HCT116 (cell line): ENCODE results near the gene NDUFB2. TPM values are rescaled to one million over a fixed set of nuclear protein-coding genes. Genes with fewer than 3 reads are reported as not detected.

Source experiments
- ATAC-seq: fragments of 200-7000 bp; cut with Tn5 transposase; 2 replicates; pipeline ENCODE4 v1.9.1; 2020; ENCODE audit warnings: mild to moderate bottlenecking, moderate library complexity
- BruUV-seq: library from RNA; stranded (reverse); fragments of 400-500 nt; replicated peaks from 2 replicates; lab custom pipeline; 2021; lab: Mats Ljungman, UMichigan
- CTCF ChIA-PET: fragments of 300-600 bp; sonication (Branson Sonifier 250); formaldehyde crosslinking; loops from one replicate; lab custom pipeline; 2021; ENCODE audit warnings: antibody characterized with exemption; lab: Charles Lee
- POLR2A ChIA-PET: fragments of 300-600, 350-600 bp; sonication (Branson Sonifier 250); formaldehyde crosslinking; loops from one replicate; lab custom pipeline; 2021; ENCODE audit warnings: antibody characterized with exemption; lab: Charles Lee
- RAD21 ChIA-PET, 2 experiments: fragments of 300-600 bp; sonication (Branson Sonifier 250); formaldehyde crosslinking; loops; one replicate each; lab custom pipeline; 2023; ENCODE audit warnings: low total read pairs in 2 of 2; ENCODE audit not compliant: uncharacterized antibody in 2 of 2, unreplicated experiment in 2 of 2, low non-redundant PET in 1 of 2; lab: Charles Lee
- DNase-seq: peaks from one replicate; pipeline ENCODE4 v3.0.0-alpha.2; 2010; ENCODE audit warnings: low read depth, low spot score
- H2AFZ ChIP-seq: fragments of 200-600 bp; shearing (Covaris generic), sonication (generic); 2 replicates; pipeline ENCODE4 v1.6.1; 2017; ENCODE audit warnings: low read depth, mixed run types, mixed read lengths, antibody characterized with exemption, low read length; ENCODE audit not compliant: poor library complexity, severe bottlenecking
- H3K27ac ChIP-seq: 2 replicates; pipeline ENCODE4 v1.5.1; 2012; ENCODE audit warnings: low read depth, low read length
- H3K27me3 ChIP-seq: fragments of 200-600 bp; sonication (generic); 2 replicates; pipeline ENCODE4 v1.6.1; 2016; ENCODE audit warnings: mixed run types, low read length, mixed read lengths; ENCODE audit not compliant: insufficient read depth
- H3K36me3 ChIP-seq, 2 experiments: fragments of 200-500 bp in 1 of 2; fragments of 200-600 bp in 1 of 2; sonication (Bioruptor generic) in 1 of 2; sonication (generic) in 1 of 2; 2 replicates each; pipeline versions ENCODE4 v1.5.1 to v1.6.1; 2014 to 2016; ENCODE audit warnings: low read length in 2 of 2, inconsistent platforms in 1 of 2, mixed read lengths in 1 of 2, mixed run types in 1 of 2; ENCODE audit not compliant: insufficient read depth in 2 of 2, control insufficient read depth in 1 of 2
- H3K4me1 ChIP-seq, 2 experiments: fragments of 200-600 bp in 1 of 2; sonication (generic) in 1 of 2; 2 replicates each; pipeline versions ENCODE4 v1.5.1 to v1.6.1; 2012 to 2017; ENCODE audit warnings: low read length in 2 of 2, inconsistent platforms in 1 of 2, mild to moderate bottlenecking in 1 of 2, mixed read lengths in 1 of 2, mixed run types in 1 of 2, moderate library complexity in 1 of 2; ENCODE audit not compliant: insufficient read depth in 2 of 2, control insufficient read depth in 1 of 2
- H3K4me2 ChIP-seq: fragments of 200-600 bp; sonication (generic); 2 replicates; pipeline ENCODE4 v1.6.1; 2017; ENCODE audit warnings: mixed run types, low read length, mixed read lengths
- H3K4me3 ChIP-seq, 2 experiments: fragments of 200-600 bp in 1 of 2; sonication (generic) in 1 of 2; replicated peaks in 1 of 2; 2 replicates each; pipeline ENCODE4 v1.5.1; 2011 to 2016; ENCODE audit warnings: low read length in 2 of 2, control low read depth in 1 of 2, low read depth in 1 of 2, mild to moderate bottlenecking in 1 of 2, mixed read lengths in 1 of 2, mixed run types in 1 of 2
- H3K79me2 ChIP-seq: fragments of 200-600 bp; sonication (generic); 2 replicates; pipeline ENCODE4 v1.6.1; 2017; ENCODE audit warnings: mild to moderate bottlenecking, mixed run types, low read length, moderate library complexity, mixed read lengths; ENCODE audit not compliant: insufficient read depth
- H3K9ac ChIP-seq: fragments of 200-600 bp; sonication (generic); 2 replicates; pipeline ENCODE4 v1.6.1; 2016; ENCODE audit warnings: low read length, mixed read lengths
- H3K9me2 ChIP-seq: fragments of 200-600 bp; sonication (generic), shearing (Covaris generic); 2 replicates; pipeline ENCODE4 v1.6.1; 2017; ENCODE audit warnings: mixed run types, mild to moderate bottlenecking, moderate library complexity; ENCODE audit not compliant: insufficient read depth
- H3K9me3 ChIP-seq, 2 experiments: fragments of 200-500 bp in 1 of 2; fragments of 200-600 bp in 1 of 2; sonication (Bioruptor generic) in 1 of 2; sonication (generic) in 1 of 2; 2 replicates each; pipeline ENCODE4 v1.6.1; 2014 to 2017; ENCODE audit warnings: low read length in 2 of 2, mixed read lengths in 2 of 2, inconsistent platforms in 1 of 2, low read depth in 1 of 2, mild to moderate bottlenecking in 1 of 2, mixed run types in 1 of 2, moderate library complexity in 1 of 2; ENCODE audit not compliant: control insufficient read depth in 1 of 2, insufficient read depth in 1 of 2
- H4K20me1 ChIP-seq: fragments of 200-600 bp; sonication (generic), shearing (Covaris generic); 2 replicates; pipeline ENCODE4 v1.6.1; 2017; ENCODE audit warnings: mixed run types, mild to moderate bottlenecking, moderate library complexity; ENCODE audit not compliant: insufficient read depth
- ATF3 ChIP-seq: IDR thresholded peaks from 2 replicates; pipeline ENCODE4 v1.6.1; 2012
- CTCF ChIP-seq, 3 experiments: fragments of 200-600 bp in 1 of 3; sonication (generic) in 1 of 3; IDR thresholded peaks in 2 of 3; conservative IDR thresholded peaks in 1 of 3; 2 replicates each; pipeline ENCODE4 v1.5.1; 2012 to 2017; ENCODE audit warnings: low read depth in 2 of 3, low read length in 2 of 3, antibody characterized with exemption in 1 of 3, borderline replicate concordance in 1 of 3, control low read depth in 1 of 3, mild to moderate bottlenecking in 1 of 3, mixed read lengths in 1 of 3, mixed run types in 1 of 3, moderate library complexity in 1 of 3; ENCODE audit not compliant: insufficient read depth in 1 of 3
- EGR1 ChIP-seq: IDR thresholded peaks from 2 replicates; pipeline ENCODE4 v1.6.1; 2012; ENCODE audit warnings: low read depth
- EZH2phosphoT487 ChIP-seq: fragments of 200-600 bp; IDR thresholded peaks from 2 replicates; pipeline ENCODE4 v1.6.1; 2018; ENCODE audit warnings: antibody characterized with exemption, borderline replicate concordance
- FOSL1 ChIP-seq: IDR thresholded peaks from 2 replicates; pipeline ENCODE4 v1.6.1; 2012; ENCODE audit warnings: low read depth
- JUND ChIP-seq: IDR thresholded peaks from 2 replicates; pipeline ENCODE4 v1.6.1; 2012
- MAX ChIP-seq: IDR thresholded peaks from 2 replicates; pipeline ENCODE4 v1.6.1; 2012
- POLR2A ChIP-seq: IDR thresholded peaks from 2 replicates; pipeline ENCODE4 v1.7.0; 2011; ENCODE audit warnings: borderline replicate concordance; ENCODE audit not compliant: insufficient read depth, insufficient read length; ENCODE audit errors: extremely low read depth
- POLR2AphosphoS5 ChIP-seq: IDR thresholded peaks from 2 replicates; pipeline ENCODE4 v1.6.1; 2011; ENCODE audit warnings: mild to moderate bottlenecking, low read depth, low read length, moderate library complexity
- REST ChIP-seq: IDR thresholded peaks from 2 replicates; pipeline ENCODE4 v1.6.1; 2012; ENCODE audit warnings: low read depth
- SIN3A ChIP-seq: IDR thresholded peaks from 2 replicates; pipeline ENCODE4 v1.6.1; 2012; ENCODE audit warnings: low read depth
- SRF ChIP-seq: IDR thresholded peaks from 2 replicates; pipeline ENCODE4 v1.6.1; 2012; ENCODE audit warnings: low read depth
- YY1 ChIP-seq: IDR thresholded peaks from 2 replicates; pipeline ENCODE4 v1.6.1; 2011; ENCODE audit warnings: low read length, low read depth, moderate library complexity, mild to moderate bottlenecking; ENCODE audit not compliant: insufficient replicate concordance; ENCODE audit errors: extremely low read depth
- ZBTB33 ChIP-seq: IDR thresholded peaks from 2 replicates; pipeline ENCODE4 v1.6.1; 2011; ENCODE audit warnings: mild to moderate bottlenecking, low read length, moderate library complexity; ENCODE audit not compliant: insufficient replicate concordance; ENCODE audit errors: extremely low read depth
- ZNF274 ChIP-seq: fragments of 200-500 bp; sonication (Bioruptor generic); IDR thresholded peaks from 2 replicates; pipeline ENCODE4 v1.6.1; 2014; ENCODE audit warnings: mild to moderate bottlenecking, low read depth, low read length, inconsistent platforms
- intact Hi-C: fragments of 100-400 bp; cut with micrococcal nuclease; formaldehyde crosslinking; loops from 2 replicates; pipeline ENCODE4 v1.10.0; 2022
- total RNA-seq: library from RNA; stranded (reverse); gene quantifications from one replicate; pipeline ENCODE4 v1.2.1, GENCODE V29; 2021; ENCODE audit not compliant: unreplicated experiment

NDUFB2 gene
- total RNA-seq, 1 experiment from 2014 or later, result 143 TPM

- no peak for TF ChIP-seq REST
- no peak for TF ChIP-seq JUND
- TF ChIP-seq POLR2A, result no peak
These were observed 9.6 kb upstream of the NDUFB2 start (continued) for GRCh38 chr7:140686921-140687320.

- DNase-seq (no peak), ATAC-seq (no peak)
- intact Hi-C loops, result no loop called here
- no TSS peak for BruUV-seq
- Histone ChIP-seq H3K36me3 (peaks cover 0 to 4% of the 10 kb centered on the region in 2 experiments; a peak in 1 of 4 replicates), H3K9me3 (no peaks in the 10 kb centered on the region), H3K27ac (no peak overlapping the region), H4K20me1 (no peaks in the 10 kb centered on the region), H2AFZ (no peak overlapping the region), H3K79me2 (no peaks in the 10 kb centered on the region), H3K9ac (no peak overlapping the region), H3K4me1 (no peaks in the 10 kb centered on the region), H3K27me3 (no peaks in the 10 kb centered on the region), H3K4me3 (no peak overlapping the region), H3K4me2 (no peak overlapping the region), H3K9me2 (no peaks in the 10 kb centered on the region)
- RAD21 ChIA-PET, result no interaction called here
- CTCF ChIA-PET, result no interaction called here
- TF ChIP-seq FOSL1, result no peak
- no peak for TF ChIP-seq EGR1
- TF ChIP-seq EZH2phosphoT487, result no peak
- no peak for TF ChIP-seq ATF3
- no peak for TF ChIP-seq SRF
- TF ChIP-seq MAX, result no peak
- TF ChIP-seq ZBTB33, result no peak
- no peak for TF ChIP-seq CTCF (IDR thresholded peaks at IDR 0.05 in 2 of 3, conservative IDR thresholded peaks at IDR 0.05 in 1 of 3; ENCODE audit: borderline replicate concordance in 1 of 3, insufficient read depth in 1 of 3, low read depth in 2 of 3, low read length in 2 of 3)
- TF ChIP-seq YY1, result no peak
- no peak for TF ChIP-seq ZNF274
- TF ChIP-seq POLR2AphosphoS5, result no peak
- no peak for TF ChIP-seq SIN3A
- POLR2A ChIA-PET, result no interaction called here
These were observed 8.2 kb upstream of the NDUFB2 start for GRCh38 chr7:140688341-140688740.
